ENCODE data around the gene CA10.

Gene CA10

GRCh38 chr17:51793686-51794085, 364.8 kb downstream of the CA10 start:
- WGBS (ENCODE audit: extremely low coverage, insufficient coverage, insufficient read length), result no CpG with 5 or more reads among the region's 1 CpG
- H2BK12ac ChIP-seq (ENCODE audit: low read length), result no peak overlapping the region
- H4K91ac ChIP-seq (ENCODE audit: low read depth, low read length), result no peak overlapping the region

GRCh38 chr17:51778842-51779241, 379.7 kb downstream of the CA10 start:
- no peak overlapping the region for H3K14ac ChIP-seq (ENCODE audit: low read length)
- no peak overlapping the region for H3K18ac ChIP-seq (ENCODE audit: low read length)
- H4K12ac ChIP-seq (ENCODE audit: low read depth, low read length), result no peak overlapping the region
- H3K79me2 ChIP-seq (ENCODE audit: control insufficient read depth, insufficient read depth, low read length, poor library complexity), result no peaks in the 10 kb centered on the region
- H3K79me1 ChIP-seq (ENCODE audit: low read length), result no peaks in the 10 kb centered on the region
- H3K4me1 ChIP-seq (ENCODE audit: control insufficient read depth in 1 of 2, insufficient read depth in 2 of 2, low read length in 2 of 2), result no peaks in the 10 kb centered on the region
- no peak overlapping the region for H3K23ac ChIP-seq (ENCODE audit: low read length)
- no peak overlapping the region for H2AK5ac ChIP-seq (ENCODE audit: low read length)
- H4K91ac ChIP-seq (ENCODE audit: low read depth, low read length), result no peak overlapping the region
- H3K9ac ChIP-seq (ENCODE audit: low read length), result no peak overlapping the region
- no peak overlapping the region for H4K8ac ChIP-seq (ENCODE audit: low read depth, low read length)
- no peak overlapping the region for H3K4me3 ChIP-seq (ENCODE audit: low read depth, low read length)
- H2BK120ac ChIP-seq (ENCODE audit: insufficient read depth, low read length, poor library complexity), result no peak overlapping the region
- no peak overlapping the region for H3K4me2 ChIP-seq (ENCODE audit: low read length)
- H3K36me3 ChIP-seq (ENCODE audit: control insufficient read depth in 1 of 2, insufficient read depth in 2 of 2, low read length in 2 of 2), result no peaks in the 10 kb centered on the region
- H3K9me3 ChIP-seq (ENCODE audit: insufficient read depth, low read depth, low read length), result no peaks in the 10 kb centered on the region
- WGBS (ENCODE audit: extremely low coverage, insufficient coverage, insufficient read length), result no CpG with 5 or more reads among the region's 5 CpGs
- H3K4ac ChIP-seq (ENCODE audit: low read depth, low read length), result no peak overlapping the region
- H3K27me3 ChIP-seq (ENCODE audit: insufficient read depth, low read length), result no peaks in the 10 kb centered on the region
- H2AFZ ChIP-seq (ENCODE audit: insufficient read depth, low read length, poor library complexity), result no peak overlapping the region
- H2BK12ac ChIP-seq (ENCODE audit: low read length), result no peak overlapping the region
- no peak overlapping the region for H3K27ac ChIP-seq (ENCODE audit: low read depth, low read length)
- no peak for DNase-seq
- no peak overlapping the region for H2BK5ac ChIP-seq (ENCODE audit: low read depth, low read length, poor library complexity)

More at GRCh38 chr17:51793686-51794085, 364.8 kb downstream of the CA10 start:
- Histone ChIP-seq H2BK5ac (ENCODE audit: low read depth, low read length, poor library complexity) (no peak overlapping the region), H2AFZ (ENCODE audit: insufficient read depth, low read length, poor library complexity) (no peak overlapping the region), H3K4me2 (ENCODE audit: low read length) (no peak overlapping the region), H3K4me3 (ENCODE audit: low read depth, low read length) (no peak overlapping the region), H3K23ac (ENCODE audit: low read length) (no peak overlapping the region), H3K36me3 (ENCODE audit: control insufficient read depth in 1 of 2, insufficient read depth in 2 of 2, low read length in 2 of 2) (no peaks in the 10 kb centered on the region), H3K79me1 (ENCODE audit: low read length) (no peaks in the 10 kb centered on the region), H3K9me3 (ENCODE audit: insufficient read depth, low read depth, low read length) (no peaks in the 10 kb centered on the region), H4K12ac (ENCODE audit: low read depth, low read length) (no peak overlapping the region), H3K27me3 (ENCODE audit: insufficient read depth, low read length) (no peaks in the 10 kb centered on the region), H2BK120ac (ENCODE audit: insufficient read depth, low read length, poor library complexity) (no peak overlapping the region), H3K14ac (ENCODE audit: low read length) (no peak overlapping the region), H3K9ac (ENCODE audit: low read length) (no peak overlapping the region), H3K18ac (ENCODE audit: low read length) (no peak overlapping the region), H4K8ac (ENCODE audit: low read depth, low read length) (no peak overlapping the region), H2AK5ac (ENCODE audit: low read length) (no peak overlapping the region), H3K4ac (ENCODE audit: low read depth, low read length) (no peak overlapping the region), H3K27ac (ENCODE audit: low read depth, low read length) (no peak overlapping the region), H3K79me2 (ENCODE audit: control insufficient read depth, insufficient read depth, low read length, poor library complexity) (no peaks in the 10 kb centered on the region), H3K4me1 (ENCODE audit: control insufficient read depth in 1 of 2, insufficient read depth in 2 of 2, low read length in 2 of 2) (no peaks in the 10 kb centered on the region)
- no peak for DNase-seq

- H2AFZ ChIP-seq (ENCODE audit: insufficient read depth, low read length, poor library complexity), result no peak overlapping the region
- no CpG with 5 or more reads among the region's 5 CpGs for WGBS (ENCODE audit: extremely low coverage, insufficient coverage, insufficient read length)
These were observed 388.3 kb downstream of the CA10 start for GRCh38 chr17:51770027-51770759.

GRCh38 chr17:51769231-51769630, 389.3 kb downstream of the CA10 start:
- H4K12ac ChIP-seq (ENCODE audit: low read depth, low read length), result no peak overlapping the region
- H2AK5ac ChIP-seq (ENCODE audit: low read length), result no peak overlapping the region
- H3K27me3 ChIP-seq (ENCODE audit: insufficient read depth, low read length), result no peaks in the 10 kb centered on the region
- no peak overlapping the region for H2BK5ac ChIP-seq (ENCODE audit: low read depth, low read length, poor library complexity)
- H3K23ac ChIP-seq (ENCODE audit: low read length), result no peak overlapping the region
- no peak overlapping the region for H3K4ac ChIP-seq (ENCODE audit: low read depth, low read length)
- H2AFZ ChIP-seq (ENCODE audit: insufficient read depth, low read length, poor library complexity), result no peak overlapping the region
- H3K18ac ChIP-seq (ENCODE audit: low read length), result no peak overlapping the region
- H3K79me1 ChIP-seq (ENCODE audit: low read length), result no peaks in the 10 kb centered on the region
- DNase-seq, result no peak
- no peaks in the 10 kb centered on the region for H3K79me2 ChIP-seq (ENCODE audit: control insufficient read depth, insufficient read depth, low read length, poor library complexity)
- WGBS (ENCODE audit: extremely low coverage, insufficient coverage, insufficient read length), result no CpG with 5 or more reads among the region's 2 CpGs
- H3K27ac ChIP-seq (ENCODE audit: low read depth, low read length), result no peak overlapping the region
- no peak overlapping the region for H3K9ac ChIP-seq (ENCODE audit: low read length)
- no peak overlapping the region for H4K91ac ChIP-seq (ENCODE audit: low read depth, low read length)
- H3K4me2 ChIP-seq (ENCODE audit: low read length), result no peak overlapping the region
- no peak overlapping the region for H3K14ac ChIP-seq (ENCODE audit: low read length)
- H3K9me3 ChIP-seq (ENCODE audit: insufficient read depth, low read depth, low read length), result no peaks in the 10 kb centered on the region
- H4K8ac ChIP-seq (ENCODE audit: low read depth, low read length), result no peak overlapping the region
- no peaks in the 10 kb centered on the region for H3K4me1 ChIP-seq (ENCODE audit: control insufficient read depth in 1 of 2, insufficient read depth in 2 of 2, low read length in 2 of 2)
- no peak overlapping the region for H3K4me3 ChIP-seq (ENCODE audit: low read depth, low read length)
- H2BK12ac ChIP-seq (ENCODE audit: low read length), result no peak overlapping the region
- H3K36me3 ChIP-seq (ENCODE audit: control insufficient read depth in 1 of 2, insufficient read depth in 2 of 2, low read length in 2 of 2), result no peaks in the 10 kb centered on the region
- H2BK120ac ChIP-seq (ENCODE audit: insufficient read depth, low read length, poor library complexity), result no peak overlapping the region

More at GRCh38 chr17:51770027-51770759, 388.3 kb downstream of the CA10 start:
- H2BK5ac ChIP-seq (ENCODE audit: low read depth, low read length, poor library complexity), result no peak overlapping the region
- H4K8ac ChIP-seq (ENCODE audit: low read depth, low read length), result no peak overlapping the region
- H4K91ac ChIP-seq (ENCODE audit: low read depth, low read length), result no peak overlapping the region
- no peaks in the 10 kb centered on the region for H3K36me3 ChIP-seq (ENCODE audit: control insufficient read depth in 1 of 2, insufficient read depth in 2 of 2, low read length in 2 of 2)
- H3K14ac ChIP-seq (ENCODE audit: low read length), result no peak overlapping the region
- peak in 1 of 2 donors; percentile 1 for DNase-seq
- no peak overlapping the region for H2BK120ac ChIP-seq (ENCODE audit: insufficient read depth, low read length, poor library complexity)
- no peak overlapping the region for H3K4ac ChIP-seq (ENCODE audit: low read depth, low read length)
- H3K27ac ChIP-seq (ENCODE audit: low read depth, low read length), result no peak overlapping the region
- H3K9ac ChIP-seq (ENCODE audit: low read length), result no peak overlapping the region
- H3K79me1 ChIP-seq (ENCODE audit: low read length), result no peaks in the 10 kb centered on the region
- H3K18ac ChIP-seq (ENCODE audit: low read length), result no peak overlapping the region
- no peak overlapping the region for H2BK12ac ChIP-seq (ENCODE audit: low read length)
- no peaks in the 10 kb centered on the region for H3K9me3 ChIP-seq (ENCODE audit: insufficient read depth, low read depth, low read length)
- no peak overlapping the region for H4K12ac ChIP-seq (ENCODE audit: low read depth, low read length)
- H3K79me2 ChIP-seq (ENCODE audit: control insufficient read depth, insufficient read depth, low read length, poor library complexity), result no peaks in the 10 kb centered on the region
- no peak overlapping the region for H3K4me3 ChIP-seq (ENCODE audit: low read depth, low read length)
- no peak overlapping the region for H2AK5ac ChIP-seq (ENCODE audit: low read length)
- H3K23ac ChIP-seq (ENCODE audit: low read length), result no peak overlapping the region
- H3K27me3 ChIP-seq (ENCODE audit: insufficient read depth, low read length), result no peaks in the 10 kb centered on the region
- H3K4me1 ChIP-seq (ENCODE audit: control insufficient read depth in 1 of 2, insufficient read depth in 2 of 2, low read length in 2 of 2), result no peaks in the 10 kb centered on the region
- no peak overlapping the region for H3K4me2 ChIP-seq (ENCODE audit: low read length)

Data from trophoblast cell (in vitro differentiated cells and primary cell).